Large intestine (tissue), 3 donors: Measurements from ENCODE around the gene GATD1. TPM values are rescaled to one million over a fixed set of nuclear protein-coding genes. Genes with fewer than 3 reads are reported as not detected.

Source experiments
- DNase-seq, 2 donors: peaks; one replicate each; pipeline versions ENCODE4 v3.0.0 to v3.0.0-alpha.2; 2013
- H3K27ac ChIP-seq: one replicate; pipeline ENCODE4 v1.5.1; 2013; ENCODE audit warnings: low read length
- H3K27me3 ChIP-seq: 2 replicates; pipeline ENCODE4 v1.6.1; 2013; ENCODE audit warnings: low read length; ENCODE audit not compliant: control insufficient read depth, insufficient read depth
- H3K36me3 ChIP-seq: 2 replicates; pipeline ENCODE4 v1.6.1; 2013; ENCODE audit warnings: low read length; ENCODE audit not compliant: control insufficient read depth, insufficient read depth
- H3K4me1 ChIP-seq: one replicate; pipeline ENCODE4 v1.6.1; 2013; ENCODE audit warnings: low read length; ENCODE audit not compliant: control insufficient read depth, insufficient read depth
- H3K4me3 ChIP-seq: one replicate; pipeline ENCODE4 v1.5.1; 2013; ENCODE audit warnings: low read length
- H3K9me3 ChIP-seq: one replicate; pipeline ENCODE4 v1.6.1; 2013; ENCODE audit warnings: mild to moderate bottlenecking, low read depth, low read length, moderate library complexity; ENCODE audit not compliant: control insufficient read depth
- WGBS: methylation state at CpG from one replicate; pipeline ENCODE4 v1.1.5; 2013; ENCODE audit warnings: low lambda C conversion rate; ENCODE audit not compliant: insufficient coverage; 5-methylcytosine and 5-hydroxymethylcytosine counted together
- polyA plus RNA-seq: library from polyadenylated mRNA; unstranded; fragments of 120-200 nt; gene quantifications from one replicate; pipeline ENCODE4 v1.2.1, GENCODE V29; 2013

Gene GATD1
- polyA plus RNA-seq, 1 donor: 58.1 TPM

DNA sequence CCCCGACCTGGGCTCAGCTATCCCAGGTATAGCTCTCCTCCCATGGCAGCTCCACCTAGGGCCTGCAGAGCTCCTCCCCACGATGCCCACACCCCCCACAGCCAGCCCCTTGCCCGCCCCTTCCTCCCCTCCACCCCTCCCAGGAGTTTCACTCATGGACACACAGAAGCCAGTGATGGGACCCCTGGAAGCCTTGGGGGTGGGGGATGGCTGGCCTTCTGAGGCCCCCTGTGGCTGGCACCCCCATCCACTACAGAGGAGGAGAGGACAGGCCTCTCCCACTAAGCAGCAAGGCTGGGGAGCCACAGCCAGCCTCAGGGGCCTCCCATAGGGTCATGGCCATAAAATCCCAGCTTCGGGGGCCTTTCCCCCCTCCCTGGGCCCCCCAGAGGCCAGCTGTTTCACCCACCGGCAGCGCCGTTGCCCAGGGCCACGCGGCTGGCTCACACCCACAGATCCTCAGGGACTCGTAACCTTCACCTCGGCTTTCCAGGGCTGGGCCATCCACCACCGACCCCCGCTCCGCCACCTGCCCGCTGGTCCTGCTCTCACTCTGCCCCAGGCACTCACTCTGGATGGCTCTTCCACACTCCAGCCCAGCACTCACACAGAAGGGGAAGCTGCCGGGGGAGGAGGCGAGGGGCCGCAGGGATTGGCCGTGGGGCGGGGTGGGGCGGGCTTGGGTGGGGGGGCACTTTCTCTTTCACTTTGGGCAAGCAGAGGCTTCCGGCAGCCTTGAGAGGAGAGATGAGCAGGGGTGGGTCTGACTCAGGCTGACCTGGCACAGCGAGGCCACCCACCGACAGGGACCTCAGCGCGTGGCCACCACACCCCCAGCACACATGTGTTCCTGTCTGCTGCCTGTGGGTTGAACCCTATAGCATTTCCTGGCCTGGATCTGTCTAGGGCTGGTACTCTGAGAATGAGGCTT is 18.6 kb upstream of the GATD1 start:
- peaks cover 31% of the 10 kb centered on the region for H3K36me3 ChIP-seq
- DNase-seq: peak in 1 of 2 donors; percentile 81
- H3K9me3 ChIP-seq: no peaks in the 10 kb centered on the region
- no peaks in the 10 kb centered on the region for H3K27me3 ChIP-seq
- peak overlapping the region; percentile 58 for H3K4me3 ChIP-seq
- H3K27ac ChIP-seq: peak overlapping the region; percentile 83
- peaks cover 30% of the 10 kb centered on the region for H3K4me1 ChIP-seq
- no CpG with 5 or more reads among the region's 26 CpGs for WGBS

DNA sequence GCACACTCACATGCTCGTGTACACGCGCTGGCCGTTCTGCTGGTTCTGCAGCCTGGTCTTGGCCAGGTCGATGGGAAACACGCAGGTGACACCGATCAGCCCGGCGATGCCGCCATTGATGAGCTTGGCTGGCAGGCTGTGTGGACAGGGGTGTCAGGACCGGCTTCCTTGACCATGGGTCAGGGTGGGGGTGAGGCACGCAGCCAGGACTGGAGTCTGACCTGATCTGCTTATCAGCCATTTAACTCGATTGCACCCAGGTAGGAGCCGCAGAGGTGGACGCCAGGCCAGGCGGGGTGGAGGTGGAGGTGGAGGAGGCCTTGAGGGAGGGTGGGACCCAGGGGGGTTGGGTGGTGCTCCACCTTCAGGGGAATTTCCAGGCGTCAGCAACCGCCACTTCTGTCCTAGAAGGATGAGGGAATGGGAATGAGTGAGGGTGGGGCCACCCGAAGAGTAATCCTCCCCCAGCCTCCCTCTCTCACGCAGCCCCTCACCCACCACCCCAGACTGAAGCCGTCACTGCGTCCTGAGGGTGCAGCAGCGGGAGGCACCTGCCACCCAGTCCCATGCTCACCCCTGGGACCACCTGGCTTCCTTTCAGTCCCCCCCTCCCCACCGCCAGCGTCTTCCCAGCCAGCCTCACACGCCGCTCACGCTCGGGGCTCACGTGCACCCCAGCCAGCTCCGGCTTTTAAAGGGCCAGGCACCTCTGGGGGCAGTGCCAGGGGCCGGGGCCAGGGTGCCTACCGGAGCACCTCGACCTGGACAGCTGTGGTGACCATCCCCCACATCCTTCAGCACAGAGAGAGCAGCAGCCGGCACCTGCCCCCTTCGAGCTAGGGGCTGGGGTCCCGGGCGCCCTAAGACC is 17.7 kb upstream of the GATD1 start:
- H3K4me1 ChIP-seq: peaks cover 30% of the 10 kb centered on the region
- peak overlapping the region; percentile 58 for H3K4me3 ChIP-seq
- peak in 1 of 2 donors; percentile 48 for DNase-seq
- H3K9me3 ChIP-seq: no peaks in the 10 kb centered on the region
- WGBS: 93% methylated on average over 5 of the region's 38 CpGs
- no peak overlapping the region for H3K27ac ChIP-seq
- H3K27me3 ChIP-seq: peaks cover under 1% of the 10 kb centered on the region
- H3K36me3 ChIP-seq: peaks cover 26% of the 10 kb centered on the region

DNA sequence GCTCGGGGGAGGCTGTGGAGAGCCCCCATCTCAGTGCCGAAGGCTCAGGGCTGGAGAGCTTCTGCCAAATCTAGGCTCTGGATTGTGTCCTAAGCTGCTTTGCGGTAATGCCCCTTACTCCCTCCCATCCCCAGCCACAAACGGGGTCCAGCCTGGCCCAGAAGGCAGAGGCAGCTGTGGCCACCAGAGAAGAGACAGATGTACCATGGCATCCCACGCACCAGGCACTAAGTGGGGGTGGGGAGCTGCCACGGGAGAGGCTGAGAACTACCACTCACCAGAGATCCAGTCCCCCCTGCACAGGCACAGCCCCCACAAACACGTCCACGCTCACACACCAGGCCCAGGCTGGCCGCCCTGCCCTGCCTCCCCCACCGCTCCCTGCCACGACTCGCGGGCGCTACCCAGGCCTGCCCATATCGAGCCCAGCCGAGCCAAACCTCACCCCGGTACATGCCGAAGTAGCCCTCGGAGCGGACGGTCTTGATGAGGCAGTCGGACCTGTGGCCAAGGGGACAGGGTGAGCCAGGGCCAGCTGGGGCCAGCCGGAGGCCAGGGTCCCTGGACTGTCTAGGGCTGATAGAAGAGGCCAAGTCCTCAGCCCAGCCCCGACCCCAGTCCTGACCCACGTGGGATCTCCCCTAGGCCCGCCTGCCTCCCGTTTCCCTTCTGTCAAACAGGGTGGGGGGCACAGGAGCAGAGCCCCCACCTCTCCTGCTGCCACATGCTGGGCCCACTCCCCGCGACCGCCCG is 16.9 kb upstream of the GATD1 start:
- Histone ChIP-seq H3K27me3 (peaks cover 8% of the 10 kb centered on the region), H3K36me3 (peaks cover 20% of the 10 kb centered on the region), H3K27ac (no peak overlapping the region), H3K9me3 (no peaks in the 10 kb centered on the region), H3K4me3 (no peak overlapping the region), H3K4me1 (peaks cover 30% of the 10 kb centered on the region)
- DNase-seq: no peak
- WGBS: no CpG with 5 or more reads among the region's 31 CpGs

DNA sequence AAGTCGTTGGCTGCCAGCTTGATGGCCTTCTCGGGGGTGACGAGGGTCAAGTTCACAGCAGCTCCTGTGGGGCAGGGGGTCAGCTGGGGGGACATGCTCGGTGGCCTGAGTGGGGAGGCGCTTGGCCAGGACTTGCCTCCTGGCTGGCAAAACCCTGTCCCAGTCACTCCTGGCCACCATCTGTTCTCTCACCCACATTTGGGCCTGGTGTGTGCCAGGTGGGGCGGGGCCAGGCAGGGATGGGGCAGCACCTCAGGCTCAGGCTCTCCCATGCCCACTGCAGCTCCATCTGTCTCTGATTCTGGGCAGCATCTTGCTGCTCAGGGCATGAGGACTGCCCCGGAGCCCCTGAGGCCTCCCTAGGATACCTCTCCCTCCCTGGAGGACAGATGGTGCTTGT is 16.3 kb upstream of the GATD1 start:
- DNase-seq: no peak
- no peaks in the 10 kb centered on the region for H3K9me3 ChIP-seq
- H3K27ac ChIP-seq: no peak overlapping the region
- peaks cover 14% of the 10 kb centered on the region for H3K27me3 ChIP-seq
- H3K36me3 ChIP-seq: peaks cover 16% of the 10 kb centered on the region
- peaks cover 30% of the 10 kb centered on the region for H3K4me1 ChIP-seq
- WGBS: no CpG with 5 or more reads among the region's 7 CpGs
- no peak overlapping the region for H3K4me3 ChIP-seq

DNA sequence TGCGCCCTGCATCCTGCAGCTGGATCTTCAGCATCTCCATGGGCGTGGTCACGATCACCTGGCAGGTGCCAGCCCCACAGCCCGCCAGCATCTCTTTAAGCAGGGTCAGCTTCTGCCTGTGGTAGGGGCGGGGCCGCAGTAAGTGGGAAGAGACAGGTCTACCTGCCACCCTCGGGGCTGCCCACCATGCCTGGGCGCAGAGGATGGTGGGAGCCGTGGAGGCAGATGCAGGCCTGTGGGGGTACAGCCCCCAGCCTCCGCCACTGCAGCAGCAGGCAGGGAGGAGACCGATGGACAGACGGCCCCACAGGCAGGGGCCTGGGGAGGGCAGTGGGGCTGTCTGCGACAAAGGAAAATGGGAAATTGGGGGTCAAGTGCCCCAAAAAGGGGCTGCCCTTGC is 15.6 kb upstream of the GATD1 start:
- no peak overlapping the region for H3K4me3 ChIP-seq
- DNase-seq: no peak
- H3K36me3 ChIP-seq: peaks cover 16% of the 10 kb centered on the region
- peaks cover 27% of the 10 kb centered on the region for H3K4me1 ChIP-seq
- no peaks in the 10 kb centered on the region for H3K9me3 ChIP-seq
- H3K27ac ChIP-seq: no peak overlapping the region
- peaks cover 15% of the 10 kb centered on the region for H3K27me3 ChIP-seq
- WGBS: no CpG with 5 or more reads among the region's 13 CpGs

DNA sequence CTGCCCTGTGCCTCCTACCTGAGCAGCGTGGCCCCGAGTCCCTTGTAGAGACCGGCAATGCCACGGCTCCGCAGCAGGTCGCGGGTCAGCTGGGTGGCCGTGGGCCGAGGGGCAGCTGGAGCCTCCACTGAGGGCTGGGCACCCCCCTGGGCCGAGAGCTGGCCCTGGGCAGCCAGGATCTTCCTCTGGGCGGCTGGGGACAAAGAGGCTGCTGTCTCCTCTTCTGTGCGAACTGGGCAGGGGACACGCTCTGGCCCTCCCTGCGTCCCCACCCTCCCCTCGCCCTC is 15.2 kb upstream of the GATD1 start:
- Histone ChIP-seq H3K4me3 (no peak overlapping the region), H3K27ac (no peak overlapping the region), H3K27me3 (peaks cover 15% of the 10 kb centered on the region), H3K4me1 (peaks cover 27% of the 10 kb centered on the region), H3K36me3 (peaks cover 16% of the 10 kb centered on the region), H3K9me3 (no peaks in the 10 kb centered on the region)
- DNase-seq: no peak
- no CpG with 5 or more reads among the region's 15 CpGs for WGBS

DNA sequence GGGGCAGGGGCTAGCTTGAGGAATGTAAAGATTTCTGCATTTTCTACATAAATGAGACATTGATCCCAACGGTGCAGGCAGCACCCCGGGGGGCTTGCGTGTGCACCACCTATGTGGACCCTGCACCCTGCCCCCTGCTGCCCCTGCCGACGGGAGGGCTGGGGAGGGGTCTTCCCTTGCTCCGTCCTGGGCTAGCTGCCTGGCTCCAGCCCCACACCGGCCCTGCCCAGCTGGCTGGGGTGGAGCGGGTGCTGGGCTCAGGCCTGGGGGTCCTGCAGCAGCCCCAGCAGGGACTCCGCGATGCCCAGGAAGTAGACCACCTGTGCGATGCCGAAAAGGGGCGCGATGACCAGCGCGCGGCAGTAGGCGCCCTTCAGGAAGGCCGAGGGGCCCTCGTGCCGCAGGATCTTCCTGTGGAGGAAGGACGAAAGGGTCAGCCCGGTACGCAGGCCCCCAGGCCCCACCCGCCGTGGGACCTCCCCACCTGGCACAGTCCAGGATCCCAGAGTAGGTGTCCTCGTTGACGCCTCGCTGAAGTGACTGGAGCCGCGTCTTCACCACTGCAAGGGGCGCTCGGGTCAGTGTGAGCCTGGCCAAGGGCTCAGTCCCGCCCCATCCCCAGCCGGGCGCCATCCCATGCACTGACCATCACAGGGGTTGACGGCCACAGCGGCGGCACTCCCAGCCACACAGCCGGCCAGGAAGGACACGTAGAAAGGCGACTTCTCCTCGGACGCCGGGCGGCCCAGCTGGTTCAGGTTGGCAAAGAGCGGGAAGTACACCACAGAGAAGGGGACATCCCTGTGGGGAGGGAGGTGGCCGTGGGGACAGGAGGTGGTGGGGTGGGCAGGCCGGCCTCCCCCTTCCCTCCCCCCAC is 14.6 kb upstream of the GATD1 start:
- Histone ChIP-seq H3K27ac (no peak overlapping the region), H3K4me1 (peaks cover 24% of the 10 kb centered on the region), H3K27me3 (peaks cover 15% of the 10 kb centered on the region), H3K9me3 (no peaks in the 10 kb centered on the region), H3K36me3 (peaks cover 16% of the 10 kb centered on the region), H3K4me3 (no peak overlapping the region)
- no peak for DNase-seq
- no CpG with 5 or more reads among the region's 49 CpGs for WGBS

DNA sequence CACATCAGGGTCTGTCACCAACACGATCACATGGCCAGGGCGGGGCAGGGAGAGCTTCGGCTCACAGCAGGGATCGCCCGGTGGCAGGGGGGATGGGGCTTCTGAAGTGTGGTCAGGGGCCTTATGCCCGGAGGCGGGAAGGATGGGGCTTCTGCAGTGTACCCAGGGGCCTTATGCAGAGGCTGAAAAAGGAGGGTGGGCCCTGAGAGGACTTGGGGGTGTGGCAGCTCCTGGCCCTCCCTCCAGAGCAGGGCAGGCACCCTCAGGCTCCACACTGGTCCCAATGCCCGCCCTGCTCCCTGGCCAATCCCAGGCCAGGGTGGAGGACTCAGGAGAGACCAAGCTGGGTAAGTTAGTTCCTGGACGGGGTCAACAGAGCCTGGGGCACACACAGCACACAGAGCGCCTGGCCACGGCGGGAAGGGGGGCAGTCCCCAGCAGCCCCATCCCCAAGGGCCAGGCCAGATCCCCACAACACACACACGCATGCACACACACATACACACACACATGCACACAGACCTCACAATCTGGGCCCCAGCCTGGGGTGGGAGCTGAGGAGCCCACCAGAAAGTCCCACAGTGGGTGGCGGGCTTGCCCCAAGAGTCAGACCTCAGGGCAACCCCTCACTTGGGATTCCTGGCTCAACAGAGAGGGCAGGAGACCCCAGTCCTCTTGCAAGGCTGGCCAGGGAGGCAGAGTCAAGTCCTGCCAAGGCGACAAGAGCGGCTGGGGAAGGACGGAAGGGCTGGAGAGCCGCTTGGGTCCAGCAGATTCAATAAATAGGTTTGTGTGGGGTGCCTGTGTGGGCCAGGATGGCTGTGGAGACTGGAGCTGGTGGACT is 13.7 kb upstream of the GATD1 start:
- H3K36me3 ChIP-seq: peaks cover 16% of the 10 kb centered on the region
- no peak overlapping the region for H3K27ac ChIP-seq
- no peak overlapping the region for H3K4me3 ChIP-seq
- no peaks in the 10 kb centered on the region for H3K9me3 ChIP-seq
- peaks cover 16% of the 10 kb centered on the region for H3K4me1 ChIP-seq
- peaks cover 15% of the 10 kb centered on the region for H3K27me3 ChIP-seq
- no peak for DNase-seq
- WGBS: no CpG with 5 or more reads among the region's 18 CpGs

DNA sequence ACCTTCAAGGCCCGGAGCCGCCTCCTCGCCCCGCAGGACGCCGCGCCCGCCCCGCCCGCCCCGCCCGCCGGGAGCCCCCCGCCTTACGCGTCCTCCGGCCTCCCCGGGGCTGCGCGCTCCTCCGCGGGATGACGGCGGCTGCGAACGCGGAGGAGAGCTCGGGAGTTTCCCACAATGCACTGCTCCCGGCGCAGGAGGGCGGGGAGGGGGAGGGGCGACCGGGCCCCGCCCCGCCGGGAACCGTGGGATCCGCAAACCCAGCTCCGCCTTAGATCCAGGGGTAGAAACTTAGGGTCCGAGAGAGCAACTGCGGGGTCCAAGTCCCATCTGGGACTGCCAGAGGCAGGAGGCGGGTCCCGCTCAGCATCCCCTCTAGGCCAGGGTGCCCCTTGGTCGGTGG is 12.7 kb upstream of the GATD1 start, which contains the start of gene CEND1:
Gene CEND1 (minus strand): TSS at position 148 of the 400 bp plus-strand sequence. CDS start 1,514 bp downstream, outside the sequence.
- H3K36me3 ChIP-seq: peaks cover 16% of the 10 kb centered on the region
- no peaks in the 10 kb centered on the region for H3K9me3 ChIP-seq
- no CpG with 5 or more reads among the region's 44 CpGs for WGBS
- peaks cover 15% of the 10 kb centered on the region for H3K27me3 ChIP-seq
- DNase-seq: peak in 1 of 2 donors; percentile 21
- H3K27ac ChIP-seq: no peak within 1 kb of the TSS
- H3K4me3 ChIP-seq: peak within 1 kb of the TSS; percentile 16
- H3K4me1 ChIP-seq: peaks cover 6% of the 10 kb centered on the region
